PC-3 (cell line): ENCODE measurements around the gene C14orf93. TPM values are rescaled to one million over a fixed set of nuclear protein-coding genes. Genes with fewer than 3 reads are reported as not detected.
"Not testable (repeated sequence)": the region's sequence is repeated elsewhere in the genome, so short reads cannot be mapped to it uniquely, and the experiment has no call there.

ENCODE experiments used
- ATAC-seq: fragments of 200-7000 bp; cut with Tn5 transposase; 2 replicates; pipeline ENCODE4 v1.9.1; 2020; ENCODE audit warnings: mild to moderate bottlenecking, moderate library complexity
- BruUV-seq: library from RNA; stranded (reverse); fragments of 400-500 nt; replicated peaks from 2 replicates; lab custom pipeline; 2021; lab: Mats Ljungman, UMichigan
- CTCF ChIA-PET: fragments of 300-600 bp; sonication (Branson Sonifier 250); formaldehyde crosslinking; loops from one replicate; lab custom pipeline; 2022; ENCODE audit warnings: antibody characterized with exemption; lab: Charles Lee
- POLR2A ChIA-PET: fragments of 300-600 bp; sonication (Branson Sonifier 250); formaldehyde crosslinking; loops from one replicate; lab custom pipeline; 2022; ENCODE audit warnings: antibody characterized with exemption; ENCODE audit not compliant: unreplicated experiment; lab: Charles Lee
- DNase-seq: peaks from one replicate; pipeline ENCODE4 v3.0.0-alpha.2; 2015
- H2AFZ ChIP-seq: fragments of 300-600 bp; sonication (generic); 2 replicates; pipeline ENCODE4 v1.6.0; 2016; ENCODE audit warnings: antibody characterized with exemption, low read length
- H3F3A ChIP-seq: fragments of 300-600 bp; sonication (generic); one replicate; pipeline ENCODE4 v1.6.0; 2017; ENCODE audit warnings: antibody characterized with exemption, low read length, control low read depth, mild to moderate bottlenecking; ENCODE audit not compliant: unreplicated experiment
- H3K27ac ChIP-seq: fragments of 300-600 bp; sonication (generic); 2 replicates; pipeline ENCODE4 v1.5.1; 2016; ENCODE audit warnings: mild to moderate bottlenecking, low read length
- H3K27me3 ChIP-seq: fragments of 300-600 bp; sonication (generic); 2 replicates; pipeline ENCODE4 v1.6.1; 2016; ENCODE audit warnings: low read length, mixed read lengths
- H3K36me3 ChIP-seq: fragments of 300-600 bp; sonication (generic); 2 replicates; pipeline ENCODE4 v1.6.1; 2016; ENCODE audit warnings: low read depth, mixed run types, low read length, mixed read lengths
- H3K4me1 ChIP-seq: fragments of 300-600 bp; sonication (generic); 2 replicates; pipeline ENCODE4 v1.5.1; 2016; ENCODE audit warnings: low read length; ENCODE audit not compliant: insufficient read depth
- H3K4me2 ChIP-seq: fragments of 300-600 bp; sonication (generic); 2 replicates; pipeline ENCODE4 v1.6.0; 2016; ENCODE audit warnings: low read length
- H3K4me3 ChIP-seq: fragments of 300-600 bp; sonication (generic); 2 replicates; pipeline ENCODE4 v1.5.1; 2016; ENCODE audit warnings: mild to moderate bottlenecking, low read length, mixed read lengths
- H3K79me2 ChIP-seq: fragments of 300-600 bp; sonication (generic); 2 replicates; pipeline ENCODE4 v1.6.1; 2017; ENCODE audit warnings: low read length, mixed read lengths
- H3K9ac ChIP-seq: fragments of 300-600 bp; sonication (generic); 2 replicates; pipeline ENCODE4 v1.6.0; 2016; ENCODE audit warnings: mild to moderate bottlenecking, low read length
- H3K9me2 ChIP-seq: fragments of 300-600 bp; sonication (generic); replicated peaks from 2 replicates; pipeline ENCODE4 v1.6.1; 2016; ENCODE audit warnings: mixed run types, low read length, mixed read lengths
- H3K9me3 ChIP-seq: fragments of 300-600 bp; sonication (generic); 2 replicates; pipeline ENCODE4 v1.6.1; 2016; ENCODE audit warnings: low read length, mixed read lengths
- H4K20me1 ChIP-seq: fragments of 300-600 bp; sonication (generic); 2 replicates; pipeline ENCODE4 v1.6.1; 2016; ENCODE audit warnings: low read length, mixed read lengths
- EZH2 ChIP-seq: fragments of 300-600 bp; sonication (generic); IDR thresholded peaks from one replicate; pipeline ENCODE4 v1.6.1; 2017; ENCODE audit warnings: antibody characterized with exemption, mild to moderate bottlenecking, low read length; ENCODE audit not compliant: unreplicated experiment
- EZH2phosphoT487 ChIP-seq: fragments of 300-600 bp; sonication (generic); IDR thresholded peaks from 2 replicates; pipeline ENCODE4 v1.6.1; 2018; ENCODE audit warnings: mild to moderate bottlenecking, antibody characterized with exemption, low read length, borderline replicate concordance
- intact Hi-C: fragments of 100-400 bp; cut with micrococcal nuclease; formaldehyde crosslinking; loops from 2 replicates; pipeline ENCODE4 v1.9.0; 2023
- total RNA-seq: library from RNA; depleted of rRNA; stranded (reverse); fragments of >200 nt; gene quantifications from 2 replicates; pipeline ENCODE4 v1.2.3, GENCODE V29; 2014
- TF ChIP-seq, protein P1 (sequence below): fragments of 300-600 bp; sonication (generic); conservative IDR thresholded peaks from 2 replicates; pipeline ENCODE4 v1.5.1; 2017; ENCODE audit warnings: antibody characterized with exemption, low read depth, mild to moderate bottlenecking, low read length

The C14orf93 gene
- total RNA-seq, 1 experiment from 2014 or later, result 5.8 TPM

GRCh38 chr14:23015618-23016017 lies 5.7 kb upstream of the C14orf93 start:
- POLR2A ChIA-PET, result no interaction called here
- intact Hi-C loops, result no loop called here
- H4K20me1 ChIP-seq, result no peaks in the 10 kb centered on the region
- CTCF ChIA-PET, result no interaction called here
- H3K27ac ChIP-seq, result no peak overlapping the region
- H3K4me2 ChIP-seq, result no peak overlapping the region
- no peak overlapping the region for H3K4me3 ChIP-seq
- H3K9me3 ChIP-seq, result no peaks in the 10 kb centered on the region
- no peaks in the 10 kb centered on the region for H3K27me3 ChIP-seq
- no peak overlapping the region for H3K9ac ChIP-seq
- no peaks in the 10 kb centered on the region for H3K79me2 ChIP-seq
- no peaks in the 10 kb centered on the region for H3K36me3 ChIP-seq
- no peak for TF ChIP-seq EZH2phosphoT487
- TF ChIP-seq, protein P1, sequence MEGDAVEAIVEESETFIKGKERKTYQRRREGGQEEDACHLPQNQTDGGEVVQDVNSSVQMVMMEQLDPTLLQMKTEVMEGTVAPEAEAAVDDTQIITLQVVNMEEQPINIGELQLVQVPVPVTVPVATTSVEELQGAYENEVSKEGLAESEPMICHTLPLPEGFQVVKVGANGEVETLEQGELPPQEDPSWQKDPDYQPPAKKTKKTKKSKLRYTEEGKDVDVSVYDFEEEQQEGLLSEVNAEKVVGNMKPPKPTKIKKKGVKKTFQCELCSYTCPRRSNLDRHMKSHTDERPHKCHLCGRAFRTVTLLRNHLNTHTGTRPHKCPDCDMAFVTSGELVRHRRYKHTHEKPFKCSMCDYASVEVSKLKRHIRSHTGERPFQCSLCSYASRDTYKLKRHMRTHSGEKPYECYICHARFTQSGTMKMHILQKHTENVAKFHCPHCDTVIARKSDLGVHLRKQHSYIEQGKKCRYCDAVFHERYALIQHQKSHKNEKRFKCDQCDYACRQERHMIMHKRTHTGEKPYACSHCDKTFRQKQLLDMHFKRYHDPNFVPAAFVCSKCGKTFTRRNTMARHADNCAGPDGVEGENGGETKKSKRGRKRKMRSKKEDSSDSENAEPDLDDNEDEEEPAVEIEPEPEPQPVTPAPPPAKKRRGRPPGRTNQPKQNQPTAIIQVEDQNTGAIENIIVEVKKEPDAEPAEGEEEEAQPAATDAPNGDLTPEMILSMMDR, result no peak
- no peak for TF ChIP-seq EZH2
- no TSS peak for BruUV-seq
- ATAC-seq (no peak), DNase-seq (no peak)
- no peaks in the 10 kb centered on the region for H3F3A ChIP-seq
- no peak overlapping the region for H2AFZ ChIP-seq
- no peaks in the 10 kb centered on the region for H3K4me1 ChIP-seq
- H3K9me2 ChIP-seq, result no peaks in the 10 kb centered on the region

DNA sequence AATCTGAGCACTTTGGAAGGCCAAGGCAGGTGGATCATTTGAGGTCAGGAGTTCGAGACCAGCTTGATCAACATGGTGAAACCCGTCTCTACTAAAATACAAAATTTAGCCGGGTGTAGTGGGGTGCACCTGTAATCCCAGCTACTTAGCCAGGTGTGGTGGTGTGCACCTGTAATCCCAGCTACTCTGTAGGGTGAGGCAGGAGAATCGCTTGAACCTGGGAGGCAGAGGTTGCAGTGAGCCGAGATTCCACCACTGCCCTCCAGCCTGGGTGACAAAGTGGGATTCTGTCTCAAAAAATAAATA lies 3.8 kb upstream of the C14orf93 start:
- H3K9me3 ChIP-seq, H2AFZ ChIP-seq, H3K79me2 ChIP-seq, H3K4me3 ChIP-seq, H3F3A ChIP-seq, H3K9me2 ChIP-seq, DNase-seq, H4K20me1 ChIP-seq, intact Hi-C loops, CTCF ChIA-PET, POLR2A ChIA-PET, BruUV-seq, H3K27ac ChIP-seq, ATAC-seq, H3K36me3 ChIP-seq, H3K4me2 ChIP-seq, H3K27me3 ChIP-seq, H3K9ac ChIP-seq: not testable (repeated sequence)
- peaks cover 12% of the 10 kb centered on the region for H3K4me1 ChIP-seq

DNA sequence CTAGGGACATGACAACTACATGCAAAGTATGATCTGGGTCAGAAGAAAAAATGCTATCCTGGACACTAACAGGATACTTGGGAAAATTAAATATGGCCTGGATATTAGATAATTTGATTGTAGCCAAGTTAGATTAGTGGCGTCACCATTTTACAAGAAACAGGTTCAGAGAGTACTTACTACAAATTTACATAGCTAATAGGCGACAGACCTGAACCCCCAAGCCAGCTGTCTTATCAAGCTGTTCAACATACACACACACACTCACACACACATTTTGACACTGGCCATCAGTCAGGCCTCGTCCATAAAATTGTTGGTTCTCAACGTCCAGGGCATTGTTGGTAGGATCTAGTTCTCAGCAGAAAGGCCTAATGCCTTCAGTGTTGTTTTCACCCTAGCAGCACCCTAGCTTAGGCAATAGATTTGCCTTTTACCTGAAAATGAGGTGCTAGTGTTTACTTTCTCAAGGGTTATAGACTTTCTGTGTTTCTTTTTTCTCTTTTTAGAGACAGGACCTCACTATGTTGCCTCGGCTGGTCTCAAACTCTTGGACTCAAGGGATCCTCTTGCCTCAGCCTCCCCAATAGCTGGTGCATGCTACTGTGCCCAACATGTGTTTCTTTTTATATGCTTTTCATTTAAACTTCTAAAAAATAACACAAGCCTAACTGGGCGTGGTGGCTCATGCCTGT lies 3.3 kb upstream of the C14orf93 start:
- POLR2A ChIA-PET, result no interaction called here
- H3K27ac ChIP-seq, result no peak overlapping the region
- no peaks in the 10 kb centered on the region for H3F3A ChIP-seq
- ATAC-seq, result no peak
- H3K9ac ChIP-seq, result no peak overlapping the region
- H3K36me3 ChIP-seq, result no peaks in the 10 kb centered on the region
- H3K4me1 ChIP-seq, result peaks cover 17% of the 10 kb centered on the region
- intact Hi-C loops, result no loop called here
- DNase-seq, result no peak
- no peaks in the 10 kb centered on the region for H3K9me3 ChIP-seq
- TF ChIP-seq, protein P1, result no peak
- TF ChIP-seq EZH2 (no peak), EZH2phosphoT487 (no peak)
- peaks cover 4% of the 10 kb centered on the region; the same call in 1 of the 2 replicates for H3K79me2 ChIP-seq
- no TSS peak for BruUV-seq
- no peaks in the 10 kb centered on the region for H3K27me3 ChIP-seq
- H4K20me1 ChIP-seq, result no peaks in the 10 kb centered on the region
- no peak overlapping the region for H3K4me2 ChIP-seq
- CTCF ChIA-PET, result interaction anchor here (0.9 kb wide), 1 partner anchor 27 kb away, joined by 3 read pairs; no protein-coding TSS in a partner anchor
- H2AFZ ChIP-seq, result no peak overlapping the region
- H3K4me3 ChIP-seq, result no peak overlapping the region
- H3K9me2 ChIP-seq, result no peaks in the 10 kb centered on the region
